HepG2 (cell line): ENCODE results near the gene PIK3C2B. TPM values are rescaled to one million over a fixed set of nuclear protein-coding genes. Genes with fewer than 3 reads are reported as not detected.

ENCODE experiments used
- ATAC-seq: fragments of 200-7000 bp; cut with Tn5 transposase; 3 replicates; pipeline ENCODE4 v1.9.1; 2020; ENCODE audit warnings: mild to moderate bottlenecking, moderate library complexity
- BruUV-seq: library from RNA; stranded (reverse); fragments of 400-500 nt; replicated peaks from 2 replicates; lab custom pipeline; 2021; lab: Mats Ljungman, UMichigan
- CTCF ChIA-PET: fragments of 300-600 bp; formaldehyde crosslinking; extraction: SDS; loops from one replicate; lab custom pipeline; 2021; ENCODE audit warnings: low total read pairs, inconsistent platforms, low intra/inter-chr PET ratio; lab: Yijun Ruan, JAX
- POLR2A ChIA-PET: fragments of 350-600 bp; sonication (Branson Sonifier 250); formaldehyde crosslinking; loops from one replicate; lab custom pipeline; 2020; ENCODE audit warnings: antibody characterized with exemption, inconsistent platforms; lab: Yijun Ruan, JAX
- DNase-seq: peaks from one replicate; pipeline ENCODE4 v3.0.0-alpha.2; 2015; ENCODE audit warnings: low spot score
- FAIRE-seq: peaks from 3 replicates; lab custom pipeline; 2011; peaks lifted over from hg19 to GRCh38; lab: Jason Lieb, UNC
- H2AFZ ChIP-seq: one replicate; pipeline ENCODE4 v1.6.1; 2011; ENCODE audit warnings: low read length, inconsistent platforms
- H3K27ac ChIP-seq: fragments of 300-600 bp; 3 replicates; pipeline ENCODE4 v1.8.0; 2011; ENCODE audit warnings: mixed run types, mild to moderate bottlenecking, mixed read lengths, low read length, inconsistent platforms; ENCODE audit not compliant: insufficient read depth; ENCODE audit errors: extremely low read length
- H3K27me3 ChIP-seq, 2 experiments: fragments of 200-600 bp in 1 of 2; 2 replicates in 1 of 2; 3 replicates in 1 of 2; pipeline versions ENCODE4 v1.6.0 to v1.8.0; 2011; ENCODE audit warnings: low read length in 2 of 2, mild to moderate bottlenecking in 2 of 2, moderate library complexity in 2 of 2, inconsistent platforms in 1 of 2; ENCODE audit not compliant: insufficient read depth in 2 of 2, control insufficient read depth in 1 of 2
- H3K36me3 ChIP-seq, 2 experiments: fragments of 200-600 bp in 1 of 2; replicated peaks in 1 of 2; 2 replicates in 1 of 2; 3 replicates in 1 of 2; pipeline versions ENCODE4 v1.5.1 to v1.8.0; 2011; ENCODE audit warnings: low read length in 2 of 2, inconsistent platforms in 1 of 2; ENCODE audit not compliant: insufficient read depth in 2 of 2, control insufficient read depth in 1 of 2
- H3K4me1 ChIP-seq: 2 replicates; pipeline ENCODE4 v1.5.1; 2012; ENCODE audit warnings: low read length, inconsistent platforms; ENCODE audit not compliant: insufficient read depth
- H3K4me2 ChIP-seq: 2 replicates; pipeline ENCODE4 v1.6.0; 2011; ENCODE audit warnings: low read depth, low read length, inconsistent platforms
- H3K4me3 ChIP-seq, 3 experiments: fragments of 200-600 bp in 1 of 3; sonication (generic), shearing (Covaris generic) in 1 of 3; replicated peaks in 1 of 3; 2 replicates each; pipeline ENCODE4 v1.5.1; 2011 to 2016; ENCODE audit warnings: low read length in 3 of 3, inconsistent platforms in 2 of 3, low read depth in 2 of 3, mild to moderate bottlenecking in 2 of 3, control low read depth in 1 of 3, mixed read lengths in 1 of 3; ENCODE audit not compliant: insufficient read depth in 1 of 3
- H3K79me2 ChIP-seq: one replicate; pipeline ENCODE4 v1.6.1; 2011; ENCODE audit warnings: low read length, inconsistent platforms; ENCODE audit not compliant: insufficient read depth
- H3K9ac ChIP-seq: 2 replicates; pipeline ENCODE4 v1.6.0; 2011; ENCODE audit warnings: mild to moderate bottlenecking, low read depth, low read length, inconsistent platforms; ENCODE audit not compliant: insufficient read depth
- H3K9me3 ChIP-seq: 2 replicates; pipeline ENCODE4 v1.5.1; 2012; ENCODE audit warnings: mild to moderate bottlenecking, low read length
- H4K20me1 ChIP-seq: 2 replicates; pipeline ENCODE4 v1.6.0; 2011; ENCODE audit warnings: inconsistent platforms, mild to moderate bottlenecking, low read length, moderate library complexity; ENCODE audit not compliant: insufficient read depth
- PBX3 ChIP-seq: sonication (generic); formaldehyde crosslinking; IDR thresholded peaks from 2 replicates; pipeline ENCODE4 v1.8.1; 2023; ENCODE audit warnings: missing genetic modification reagents, inconsistent platforms, borderline replicate concordance
- TBL1XR1 ChIP-seq: fragments of 150-350 bp; IDR thresholded peaks from 2 replicates; pipeline ENCODE4 v1.6.1; 2014; ENCODE audit warnings: borderline replicate concordance, low read length; ENCODE audit not compliant: partially characterized antibody
- YY1 ChIP-seq: IDR thresholded peaks from 2 replicates; pipeline ENCODE4 v1.6.1; 2011; ENCODE audit warnings: low read length, low read depth, moderate library complexity, mild to moderate bottlenecking; ENCODE audit not compliant: insufficient read depth, insufficient replicate concordance
- ZNF556 ChIP-seq: sonication (generic); formaldehyde crosslinking; IDR thresholded peaks from 2 replicates; pipeline ENCODE4 v1.4.0; 2020; ENCODE audit warnings: mild to moderate bottlenecking, missing genetic modification reagents, borderline replicate concordance
- WGBS: methylation state at CpG from one replicate; pipeline ENCODE4 v1.1.6; 2017; ENCODE audit warnings: low lambda C conversion rate; 5-methylcytosine and 5-hydroxymethylcytosine counted together
- in situ Hi-C: cut with HindIII; loops from 2 replicates; pipeline ENCODE4 v1.10.0; 2017; ENCODE audit warnings: low pct_unique_long_range_greater_than_20kb; ENCODE audit not compliant: extremely low pct_ligation_motif_present
- intact Hi-C: fragments of 100-400 bp; cut with micrococcal nuclease; formaldehyde crosslinking; loops from one replicate; pipeline ENCODE4 v1.10.0; 2022; ENCODE audit not compliant: unreplicated experiment
- polyA plus RNA-seq, 8 experiments: library from polyadenylated mRNA; depleted of rRNA in 3 of 8; stranded (reverse) in 7 of 8; unstranded in 1 of 8; fragments of >200 nt; fragmentation: Illumina TruSeq in 4 of 8; extraction: Trizol in 4 of 8; gene quantifications; 2 replicates each; pipeline versions ENCODE4 v1.2.1 to v1.2.3, GENCODE V29; 2011 to 2016; ENCODE audit warnings: low read depth in 4 of 8, missing spikeins in 1 of 8, mixed read lengths in 1 of 8; ENCODE audit not compliant: insufficient read depth in 1 of 8
- total RNA-seq, 5 experiments: library from RNA; depleted of rRNA; stranded (reverse); fragments of >200 nt; fragmentation: Illumina TruSeq; extraction: Trizol; gene quantifications; 2 replicates each; pipeline ENCODE4 v1.2.3, GENCODE V29; 2016; ENCODE audit warnings: low read depth in 1 of 5
- TF ChIP-seq, protein P1 (sequence below): conservative IDR thresholded peaks from 2 replicates; pipeline ENCODE4 v1.6.1; 2018; ENCODE audit warnings: missing genetic modification reagents

Gene PIK3C2B
- total and polyA plus RNA-seq, 2 of the 13 experiments (the other 11 are each of a cell fraction or from before 2014, with no cell fraction given): 3.4 to 4.5 TPM

GRCh38 chr1:204448991-204449677 lies 45.5 kb downstream of the PIK3C2B start:
- Histone ChIP-seq H4K20me1 (no peaks in the 10 kb centered on the region), H3K9me3 (no peaks in the 10 kb centered on the region), H3K36me3 (peaks cover 0 to 3% of the 10 kb centered on the region in 2 experiments; a peak in 1 of 5 replicates), H3K4me1 (peaks cover 12% of the 10 kb centered on the region), H3K4me3 (no peak overlapping the region), H2AFZ (no peak overlapping the region), H3K9ac (no peak overlapping the region), H3K27ac (no peak overlapping the region), H3K79me2 (no peaks in the 10 kb centered on the region), H3K4me2 (no peak overlapping the region), H3K27me3 (no peaks in the 10 kb centered on the region)
- POLR2A ChIA-PET: interaction anchor here (0.7 kb wide), 1 partner anchor 33 kb away, joined by 3 read pairs; no protein-coding TSS in a partner anchor
- ATAC-seq (no peak), FAIRE-seq (no peak), DNase-seq (no peak)
- TF ChIP-seq PBX3 (CRISPR knock-in tag) (no peak), TBL1XR1 (no peak)
- WGBS: 97% methylated on average over 6 of the region's 6 CpGs
- in situ Hi-C loops: loop anchor here (5.0 kb wide), 1 partner anchor 53 kb away; no protein-coding TSS in a partner anchor
- intact Hi-C loops: no loop called here
- BruUV-seq: no TSS peak
- CTCF ChIA-PET: no interaction called here

GRCh38 chr1:204448344-204448964 lies 46.2 kb downstream of the PIK3C2B start:
- ATAC-seq (no peak), FAIRE-seq (no peak), DNase-seq (no peak)
- intact Hi-C loops (no loop called here), in situ Hi-C loops (loop anchor here (5.0 kb wide), 1 partner anchor 54 kb away; no protein-coding TSS in a partner anchor)
- ChIA-PET CTCF (no interaction called here), POLR2A (interaction anchor here (0.7 kb wide), 1 partner anchor 33 kb away, joined by 3 read pairs; no protein-coding TSS in a partner anchor)
- no peaks in the 10 kb centered on the region for H4K20me1 ChIP-seq
- H3K9me3 ChIP-seq: no peaks in the 10 kb centered on the region
- H3K79me2 ChIP-seq: no peaks in the 10 kb centered on the region
- no peak overlapping the region for H3K4me2 ChIP-seq
- no peak overlapping the region for H3K9ac ChIP-seq
- H3K27ac ChIP-seq: no peak overlapping the region
- BruUV-seq: no TSS peak
- H3K36me3 ChIP-seq: peaks cover 1 to 5% of the 10 kb centered on the region in 2 experiments; a peak in 4 of 5 replicates
- H2AFZ ChIP-seq: no peak overlapping the region
- WGBS: 93% methylated on average over 6 of the region's 7 CpGs
- peaks cover 12% of the 10 kb centered on the region for H3K4me1 ChIP-seq
- no peaks in the 10 kb centered on the region for H3K27me3 ChIP-seq
- H3K4me3 ChIP-seq: no peak overlapping the region
- no peak for TF ChIP-seq YY1
- TF ChIP-seq ZNF556: no peak
- TF ChIP-seq, protein P1, sequence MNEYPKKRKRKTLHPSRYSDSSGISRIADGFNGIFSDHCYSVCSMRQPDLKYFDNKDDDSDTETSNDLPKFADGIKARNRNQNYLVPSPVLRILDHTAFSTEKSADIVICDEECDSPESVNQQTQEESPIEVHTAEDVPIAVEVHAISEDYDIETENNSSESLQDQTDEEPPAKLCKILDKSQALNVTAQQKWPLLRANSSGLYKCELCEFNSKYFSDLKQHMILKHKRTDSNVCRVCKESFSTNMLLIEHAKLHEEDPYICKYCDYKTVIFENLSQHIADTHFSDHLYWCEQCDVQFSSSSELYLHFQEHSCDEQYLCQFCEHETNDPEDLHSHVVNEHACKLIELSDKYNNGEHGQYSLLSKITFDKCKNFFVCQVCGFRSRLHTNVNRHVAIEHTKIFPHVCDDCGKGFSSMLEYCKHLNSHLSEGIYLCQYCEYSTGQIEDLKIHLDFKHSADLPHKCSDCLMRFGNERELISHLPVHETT (CRISPR knock-in tag): no peak
